Measurements from ENCODE around the gene GAB2. TPM values are rescaled to one million over a fixed set of nuclear protein-coding genes. Genes with fewer than 3 reads are reported as not detected.

The GAB2 gene
- total RNA-seq, 2 experiments from 2014 or later = 1.4 to 1.8 TPM

GRCh38 chr11:78323363-78323762 lies 94.3 kb downstream of the GAB2 start:
- H3K36me3 Mint-ChIP-seq (ENCODE audit: low read depth) = no peaks in the 10 kb centered on the region
- H3K27me3 Mint-ChIP-seq = no peaks in the 10 kb centered on the region
- H3K9me3 Mint-ChIP-seq = no peaks in the 10 kb centered on the region
- H3K4me3 Mint-ChIP-seq = no peak overlapping the region
- POLR2A ChIA-PET = no interaction called here
- peaks cover 24% of the 10 kb centered on the region for H3K4me1 Mint-ChIP-seq (ENCODE audit: low read depth)
- DNase-seq = no peak
- intact Hi-C loops (cut with micrococcal nuclease) = no loop called here
- ATAC-seq = no peak
- no peak for TF ChIP-seq CTCF (IDR thresholded peaks at IDR 0.05)
- CTCF ChIA-PET = interaction anchor here (1.4 kb wide), 1 partner anchor 95 kb away, joined by 3 read pairs; no protein-coding TSS in a partner anchor
- H3K27ac Mint-ChIP-seq = no peak overlapping the region

- Mint-ChIP-seq H3K9me3 (no peaks in the 10 kb centered on the region), H3K4me3 (no peak overlapping the region), H3K36me3 (ENCODE audit: low read depth) (no peaks in the 10 kb centered on the region), H3K4me1 (ENCODE audit: low read depth) (peaks cover 5% of the 10 kb centered on the region), H3K27me3 (no peaks in the 10 kb centered on the region), H3K27ac (no peak overlapping the region)
- TF ChIP-seq CTCF (IDR thresholded peaks at IDR 0.05) = no peak
- ChIA-PET POLR2A (interaction anchor here (0.9 to 1.2 kb wide), 4 partner anchors 13 to 182 kb away, joined by 3 to 5 read pairs (median 4); no protein-coding TSS in a partner anchor), CTCF (no interaction called here)
- DNase-seq (no peak), ATAC-seq (no peak)
- intact Hi-C loops (cut with micrococcal nuclease) = no loop called here
Measured at GRCh38 chr11:78319453-78319955, 98.1 kb downstream of the GAB2 start.

GRCh38 chr11:78318321-78319114 lies 99.1 kb downstream of the GAB2 start:
- Mint-ChIP-seq H3K4me3 (no peak overlapping the region), H3K27ac (no peak overlapping the region), H3K4me1 (ENCODE audit: low read depth) (no peaks in the 10 kb centered on the region), H3K27me3 (no peaks in the 10 kb centered on the region), H3K36me3 (ENCODE audit: low read depth) (no peaks in the 10 kb centered on the region), H3K9me3 (no peaks in the 10 kb centered on the region)
- DNase-seq (no peak), ATAC-seq (no peak)
- ChIA-PET CTCF (interaction anchor here (0.6 kb wide), 1 partner anchor 79 kb away, joined by 3 read pairs; no protein-coding TSS in a partner anchor), POLR2A (interaction anchor here (0.6 to 1.2 kb wide), 4 partner anchors 14 to 1186 kb away, joined by 3 to 5 read pairs (median 4); no protein-coding TSS in a partner anchor)
- no peak for TF ChIP-seq CTCF (IDR thresholded peaks at IDR 0.05)
- intact Hi-C loops (cut with micrococcal nuclease) = no loop called here

- TF ChIP-seq CTCF (IDR thresholded peaks at IDR 0.05) = no peak
- POLR2A ChIA-PET = interaction anchor here (1.2 kb wide), 1 partner anchor 16 kb away, joined by 4 read pairs; no protein-coding TSS in a partner anchor
- Mint-ChIP-seq H3K27ac (no peak overlapping the region), H3K4me3 (no peak overlapping the region), H3K36me3 (ENCODE audit: low read depth) (no peaks in the 10 kb centered on the region), H3K4me1 (ENCODE audit: low read depth) (no peaks in the 10 kb centered on the region), H3K27me3 (peaks cover 3% of the 10 kb centered on the region), H3K9me3 (no peaks in the 10 kb centered on the region)
- DNase-seq (no peak), ATAC-seq (no peak)
- CTCF ChIA-PET = interaction anchor here (1.5 kb wide), 1 partner anchor 234 kb away, joined by 4 read pairs; no protein-coding TSS in a partner anchor
- intact Hi-C loops (cut with micrococcal nuclease) = no loop called here
Measured at GRCh38 chr11:78315724-78316123, 101.9 kb downstream of the GAB2 start.

GRCh38 chr11:78314762-78315161 lies 102.9 kb downstream of the GAB2 start:
- POLR2A ChIA-PET = interaction anchor here (1.2 kb wide), 1 partner anchor 17 kb away, joined by 4 read pairs; no protein-coding TSS in a partner anchor
- Mint-ChIP-seq H3K9me3 (no peaks in the 10 kb centered on the region), H3K4me3 (no peak overlapping the region), H3K27ac (no peak overlapping the region), H3K36me3 (ENCODE audit: low read depth) (no peaks in the 10 kb centered on the region), H3K27me3 (peaks cover 3% of the 10 kb centered on the region), H3K4me1 (ENCODE audit: low read depth) (no peaks in the 10 kb centered on the region)
- CTCF ChIA-PET = interaction anchor here (1.5 kb wide), 1 partner anchor 235 kb away, joined by 4 read pairs; no protein-coding TSS in a partner anchor
- intact Hi-C loops (cut with micrococcal nuclease) = no loop called here
- no peak for TF ChIP-seq CTCF (IDR thresholded peaks at IDR 0.05)
- DNase-seq (no peak), ATAC-seq (no peak)

Data from activated CD8-positive, alpha-beta T cell treated with anti-CD3 and anti-CD28 coated beads for 36 hours (primary cell).